ENCODE data around the gene EPHA2. TPM values are rescaled to one million over a fixed set of nuclear protein-coding genes. Genes with fewer than 3 reads are reported as not detected.

EPHA2 gene
- total and polyA plus RNA-seq, 2 experiments from 2014 or later, result 7.5 to 51.2 TPM

- ATAC-seq, result no peak
- H3K79me2 ChIP-seq (replicated peaks; ENCODE audit: insufficient read depth), result no peaks in the 10 kb centered on the region
- Mint-ChIP-seq H3K27ac (no peak overlapping the region), H3K27me3 (ENCODE audit: insufficient read depth, low read depth, poor library complexity) (peaks cover 10% of the 10 kb centered on the region), H3K36me3 (ENCODE audit: low read depth) (peaks cover 11% of the 10 kb centered on the region), H3K4me3 (no peak overlapping the region), H3K9me3 (peaks cover 25% of the 10 kb centered on the region), H3K4me1 (peaks cover 17% of the 10 kb centered on the region)
- TF ChIP-seq EZH2phosphoT487 (IDR thresholded peaks at IDR 0.05; ENCODE audit: unreplicated experiment) (no peak), ZNF331 (CRISPR knock-in tag; IDR thresholded peaks at IDR 0.05; ENCODE audit: low read depth) (no peak), EZH2 (IDR thresholded peaks at IDR 0.05; ENCODE audit: low read depth, unreplicated experiment) (no peak), STAT1 (IDR thresholded peaks at IDR 0.05; ENCODE audit: unreplicated experiment) (no peak), POLR2AphosphoS5 (IDR thresholded peaks at IDR 0.05; ENCODE audit: low read depth) (no peak), NANOG (IDR thresholded peaks at IDR 0.05; ENCODE audit: borderline replicate concordance) (no peak)
- TF ChIP-seq, protein P1, sequence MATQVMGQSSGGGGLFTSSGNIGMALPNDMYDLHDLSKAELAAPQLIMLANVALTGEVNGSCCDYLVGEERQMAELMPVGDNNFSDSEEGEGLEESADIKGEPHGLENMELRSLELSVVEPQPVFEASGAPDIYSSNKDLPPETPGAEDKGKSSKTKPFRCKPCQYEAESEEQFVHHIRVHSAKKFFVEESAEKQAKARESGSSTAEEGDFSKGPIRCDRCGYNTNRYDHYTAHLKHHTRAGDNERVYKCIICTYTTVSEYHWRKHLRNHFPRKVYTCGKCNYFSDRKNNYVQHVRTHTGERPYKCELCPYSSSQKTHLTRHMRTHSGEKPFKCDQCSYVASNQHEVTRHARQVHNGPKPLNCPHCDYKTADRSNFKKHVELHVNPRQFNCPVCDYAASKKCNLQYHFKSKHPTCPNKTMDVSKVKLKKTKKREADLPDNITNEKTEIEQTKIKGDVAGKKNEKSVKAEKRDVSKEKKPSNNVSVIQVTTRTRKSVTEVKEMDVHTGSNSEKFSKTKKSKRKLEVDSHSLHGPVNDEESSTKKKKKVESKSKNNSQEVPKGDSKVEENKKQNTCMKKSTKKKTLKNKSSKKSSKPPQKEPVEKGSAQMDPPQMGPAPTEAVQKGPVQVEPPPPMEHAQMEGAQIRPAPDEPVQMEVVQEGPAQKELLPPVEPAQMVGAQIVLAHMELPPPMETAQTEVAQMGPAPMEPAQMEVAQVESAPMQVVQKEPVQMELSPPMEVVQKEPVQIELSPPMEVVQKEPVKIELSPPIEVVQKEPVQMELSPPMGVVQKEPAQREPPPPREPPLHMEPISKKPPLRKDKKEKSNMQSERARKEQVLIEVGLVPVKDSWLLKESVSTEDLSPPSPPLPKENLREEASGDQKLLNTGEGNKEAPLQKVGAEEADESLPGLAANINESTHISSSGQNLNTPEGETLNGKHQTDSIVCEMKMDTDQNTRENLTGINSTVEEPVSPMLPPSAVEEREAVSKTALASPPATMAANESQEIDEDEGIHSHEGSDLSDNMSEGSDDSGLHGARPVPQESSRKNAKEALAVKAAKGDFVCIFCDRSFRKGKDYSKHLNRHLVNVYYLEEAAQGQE (IDR thresholded peaks at IDR 0.05; ENCODE audit: unreplicated experiment), result no peak
- TF ChIP-seq, protein P2, sequence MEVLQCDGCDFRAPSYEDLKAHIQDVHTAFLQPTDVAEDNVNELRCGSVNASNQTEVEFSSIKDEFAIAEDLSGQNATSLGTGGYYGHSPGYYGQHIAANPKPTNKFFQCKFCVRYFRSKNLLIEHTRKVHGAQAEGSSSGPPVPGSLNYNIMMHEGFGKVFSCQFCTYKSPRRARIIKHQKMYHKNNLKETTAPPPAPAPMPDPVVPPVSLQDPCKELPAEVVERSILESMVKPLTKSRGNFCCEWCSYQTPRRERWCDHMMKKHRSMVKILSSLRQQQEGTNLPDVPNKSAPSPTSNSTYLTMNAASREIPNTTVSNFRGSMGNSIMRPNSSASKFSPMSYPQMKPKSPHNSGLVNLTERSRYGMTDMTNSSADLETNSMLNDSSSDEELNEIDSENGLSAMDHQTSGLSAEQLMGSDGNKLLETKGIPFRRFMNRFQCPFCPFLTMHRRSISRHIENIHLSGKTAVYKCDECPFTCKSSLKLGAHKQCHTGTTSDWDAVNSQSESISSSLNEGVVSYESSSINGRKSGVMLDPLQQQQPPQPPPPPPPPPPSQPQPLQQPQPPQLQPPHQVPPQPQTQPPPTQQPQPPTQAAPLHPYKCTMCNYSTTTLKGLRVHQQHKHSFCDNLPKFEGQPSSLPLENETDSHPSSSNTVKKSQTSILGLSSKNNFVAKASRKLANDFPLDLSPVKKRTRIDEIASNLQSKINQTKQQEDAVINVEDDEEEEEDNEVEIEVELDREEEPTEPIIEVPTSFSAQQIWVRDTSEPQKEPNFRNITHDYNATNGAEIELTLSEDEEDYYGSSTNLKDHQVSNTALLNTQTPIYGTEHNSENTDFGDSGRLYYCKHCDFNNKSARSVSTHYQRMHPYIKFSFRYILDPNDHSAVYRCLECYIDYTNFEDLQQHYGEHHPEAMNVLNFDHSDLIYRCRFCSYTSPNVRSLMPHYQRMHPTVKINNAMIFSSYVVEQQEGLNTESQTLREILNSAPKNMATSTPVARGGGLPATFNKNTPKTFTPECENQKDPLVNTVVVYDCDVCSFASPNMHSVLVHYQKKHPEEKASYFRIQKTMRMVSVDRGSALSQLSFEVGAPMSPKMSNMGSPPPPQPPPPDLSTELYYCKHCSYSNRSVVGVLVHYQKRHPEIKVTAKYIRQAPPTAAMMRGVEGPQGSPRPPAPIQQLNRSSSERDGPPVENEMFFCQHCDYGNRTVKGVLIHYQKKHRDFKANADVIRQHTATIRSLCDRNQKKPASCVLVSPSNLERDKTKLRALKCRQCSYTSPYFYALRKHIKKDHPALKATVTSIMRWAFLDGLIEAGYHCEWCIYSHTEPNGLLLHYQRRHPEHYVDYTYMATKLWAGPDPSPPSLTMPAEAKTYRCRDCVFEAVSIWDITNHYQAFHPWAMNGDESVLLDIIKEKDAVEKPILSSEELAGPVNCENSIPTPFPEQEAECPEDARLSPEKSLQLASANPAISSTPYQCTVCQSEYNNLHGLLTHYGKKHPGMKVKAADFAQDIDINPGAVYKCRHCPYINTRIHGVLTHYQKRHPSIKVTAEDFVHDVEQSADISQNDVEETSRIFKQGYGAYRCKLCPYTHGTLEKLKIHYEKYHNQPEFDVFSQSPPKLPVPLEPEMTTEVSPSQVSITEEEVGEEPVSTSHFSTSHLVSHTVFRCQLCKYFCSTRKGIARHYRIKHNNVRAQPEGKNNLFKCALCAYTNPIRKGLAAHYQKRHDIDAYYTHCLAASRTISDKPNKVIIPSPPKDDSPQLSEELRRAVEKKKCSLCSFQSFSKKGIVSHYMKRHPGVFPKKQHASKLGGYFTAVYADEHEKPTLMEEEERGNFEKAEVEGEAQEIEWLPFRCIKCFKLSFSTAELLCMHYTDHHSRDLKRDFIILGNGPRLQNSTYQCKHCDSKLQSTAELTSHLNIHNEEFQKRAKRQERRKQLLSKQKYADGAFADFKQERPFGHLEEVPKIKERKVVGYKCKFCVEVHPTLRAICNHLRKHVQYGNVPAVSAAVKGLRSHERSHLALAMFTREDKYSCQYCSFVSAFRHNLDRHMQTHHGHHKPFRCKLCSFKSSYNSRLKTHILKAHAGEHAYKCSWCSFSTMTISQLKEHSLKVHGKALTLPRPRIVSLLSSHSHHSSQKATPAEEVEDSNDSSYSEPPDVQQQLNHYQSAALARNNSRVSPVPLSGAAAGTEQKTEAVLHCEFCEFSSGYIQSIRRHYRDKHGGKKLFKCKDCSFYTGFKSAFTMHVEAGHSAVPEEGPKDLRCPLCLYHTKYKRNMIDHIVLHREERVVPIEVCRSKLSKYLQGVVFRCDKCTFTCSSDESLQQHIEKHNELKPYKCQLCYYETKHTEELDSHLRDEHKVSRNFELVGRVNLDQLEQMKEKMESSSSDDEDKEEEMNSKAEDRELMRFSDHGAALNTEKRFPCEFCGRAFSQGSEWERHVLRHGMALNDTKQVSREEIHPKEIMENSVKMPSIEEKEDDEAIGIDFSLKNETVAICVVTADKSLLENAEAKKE (CRISPR knock-in tag; IDR thresholded peaks at IDR 0.05), result no peak
- H3K4me3 ChIP-seq, result no peak overlapping the region
- H4K20me1 ChIP-seq (replicated peaks; ENCODE audit: insufficient read depth), result no peaks in the 10 kb centered on the region
- peaks cover 19% of the 10 kb centered on the region for H3K4me1 ChIP-seq (ENCODE audit: insufficient read depth)
- H3F3A ChIP-seq (replicated peaks; ENCODE audit: low read depth), result no peaks in the 10 kb centered on the region
- H3K9me2 ChIP-seq (ENCODE audit: insufficient read depth), result no peaks in the 10 kb centered on the region
- H3K27ac ChIP-seq (ENCODE audit: low read depth), result no peak overlapping the region
- no peaks in the 10 kb centered on the region for H3K27me3 ChIP-seq (ENCODE audit: insufficient read depth)
- no peak for DNase-seq (ENCODE audit: low spot score)
- H2AFZ ChIP-seq, result no peak overlapping the region
- no peak overlapping the region for H3K4me2 ChIP-seq
- no peaks in the 10 kb centered on the region for H3K36me3 ChIP-seq (ENCODE audit: insufficient read depth)
These were observed 45.4 kb downstream of the EPHA2 start for GRCh38 chr1:16110456-16110855.

Measured in GM23338 (cell line).